ENCODE results near the gene HYOU1.
"Not testable (repeated sequence)": the region's sequence is repeated elsewhere in the genome, so short reads cannot be mapped to it uniquely, and the experiment has no call there.

HYOU1 gene

DNA sequence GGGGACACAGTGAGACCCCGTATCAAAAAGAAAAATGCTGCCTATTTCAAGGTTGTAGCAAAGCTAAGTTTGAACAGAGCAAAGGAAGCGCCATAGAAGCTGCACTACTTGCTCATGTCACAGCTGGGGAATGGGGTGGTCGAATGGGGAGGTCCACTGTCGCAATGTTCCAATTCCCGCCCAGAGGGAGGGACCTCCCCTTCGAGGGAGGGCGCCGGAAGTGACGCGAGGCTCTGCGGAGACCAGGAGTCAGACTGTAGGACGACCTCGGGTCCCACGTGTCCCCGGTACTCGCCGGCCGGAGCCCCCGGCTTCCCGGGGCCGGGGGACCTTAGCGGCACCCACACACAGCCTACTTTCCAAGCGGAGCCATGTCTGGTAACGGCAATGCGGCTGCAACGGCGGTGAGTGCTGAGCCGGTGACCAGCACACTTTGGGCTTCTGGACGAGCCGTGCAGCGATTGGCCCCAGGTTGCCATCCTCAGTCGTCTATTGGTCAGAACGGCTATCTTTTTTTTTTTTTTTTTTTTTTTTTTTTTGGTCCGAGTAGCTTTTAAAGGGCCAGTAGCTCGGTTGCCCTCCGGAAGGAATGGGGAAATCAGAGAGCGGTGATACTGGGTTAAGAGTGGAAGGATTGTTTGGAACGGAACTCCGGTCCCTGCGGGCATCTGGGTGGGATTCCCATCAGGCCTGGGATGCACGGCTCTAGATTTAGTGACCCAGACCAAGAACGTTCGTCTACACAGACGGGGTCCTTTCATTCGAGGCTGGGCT is 27.8 kb upstream of the HYOU1 start, which contains the start of gene HMBS:
HMBS (plus strand) TSS at position 219 of the 774 bp plus-strand sequence; CDS start at position 372, 153 bp downstream.
- DNase-seq: peak; percentile 82

DNA sequence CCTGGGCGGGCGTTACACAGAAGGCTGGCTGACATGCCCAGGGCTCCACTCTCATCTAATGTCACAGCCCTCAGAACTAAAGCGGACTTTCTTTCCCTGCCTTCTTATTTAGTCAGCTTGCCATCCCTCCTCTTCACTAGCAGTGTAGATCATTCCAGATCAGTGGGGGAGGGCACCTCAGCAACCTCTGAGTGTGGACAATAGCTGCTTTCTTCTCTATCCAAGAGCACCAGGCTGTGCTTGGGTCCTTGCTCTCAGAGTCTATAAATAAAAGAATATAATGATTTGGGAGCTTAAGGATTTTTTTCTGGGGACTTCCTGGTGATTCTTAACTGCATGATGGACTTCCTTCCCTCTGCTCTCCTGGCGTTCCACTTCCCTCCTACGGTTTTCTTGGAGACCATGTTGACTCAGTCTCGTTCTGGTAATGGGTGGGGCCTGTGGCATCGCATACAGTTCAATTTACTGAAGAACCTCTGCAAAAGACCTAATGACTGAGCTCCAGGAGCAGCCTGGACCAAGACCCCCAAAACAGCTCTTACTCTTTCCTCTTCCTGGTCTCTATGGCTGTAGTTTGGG is 24.8 kb upstream of the HYOU1 start:
- no peak for DNase-seq

DNA sequence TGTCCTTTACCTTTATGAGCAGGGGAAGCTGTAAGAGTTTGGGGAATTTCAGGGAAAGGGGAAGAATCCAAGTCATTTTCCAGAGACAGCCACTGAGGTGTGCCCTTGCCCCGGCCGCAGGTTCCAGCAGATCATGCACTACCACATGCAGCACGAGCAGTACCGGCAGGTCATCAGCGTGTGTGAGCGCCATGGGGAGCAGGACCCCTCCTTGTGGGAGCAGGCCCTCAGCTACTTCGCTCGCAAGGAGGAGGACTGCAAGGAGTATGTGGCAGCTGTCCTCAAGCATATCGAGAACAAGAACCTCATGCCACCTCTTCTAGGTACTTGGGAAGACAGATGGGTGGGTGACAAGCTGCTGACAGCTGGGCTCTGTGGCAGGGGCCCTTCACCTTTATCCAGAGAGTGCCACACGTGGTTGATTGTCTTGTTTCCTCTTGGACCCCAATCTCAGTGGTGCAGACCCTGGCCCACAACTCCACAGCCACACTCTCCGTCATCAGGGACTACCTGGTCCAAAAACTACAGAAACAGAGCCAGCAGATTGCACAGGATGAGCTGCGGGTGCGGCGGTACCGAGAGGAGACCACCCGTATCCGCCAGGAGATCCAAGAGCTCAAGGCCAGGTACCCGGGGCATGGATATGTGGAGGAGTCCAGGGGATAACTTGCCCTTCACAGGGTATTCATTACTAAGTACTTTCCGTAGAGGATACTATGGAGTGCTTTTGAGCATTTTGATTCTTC is 21.8 kb upstream of the HYOU1 start:
- DNase-seq: no peak

- no peak for DNase-seq
Observed at GRCh38 chr11:119077839-119078238, 20.8 kb upstream of the HYOU1 start.

DNA sequence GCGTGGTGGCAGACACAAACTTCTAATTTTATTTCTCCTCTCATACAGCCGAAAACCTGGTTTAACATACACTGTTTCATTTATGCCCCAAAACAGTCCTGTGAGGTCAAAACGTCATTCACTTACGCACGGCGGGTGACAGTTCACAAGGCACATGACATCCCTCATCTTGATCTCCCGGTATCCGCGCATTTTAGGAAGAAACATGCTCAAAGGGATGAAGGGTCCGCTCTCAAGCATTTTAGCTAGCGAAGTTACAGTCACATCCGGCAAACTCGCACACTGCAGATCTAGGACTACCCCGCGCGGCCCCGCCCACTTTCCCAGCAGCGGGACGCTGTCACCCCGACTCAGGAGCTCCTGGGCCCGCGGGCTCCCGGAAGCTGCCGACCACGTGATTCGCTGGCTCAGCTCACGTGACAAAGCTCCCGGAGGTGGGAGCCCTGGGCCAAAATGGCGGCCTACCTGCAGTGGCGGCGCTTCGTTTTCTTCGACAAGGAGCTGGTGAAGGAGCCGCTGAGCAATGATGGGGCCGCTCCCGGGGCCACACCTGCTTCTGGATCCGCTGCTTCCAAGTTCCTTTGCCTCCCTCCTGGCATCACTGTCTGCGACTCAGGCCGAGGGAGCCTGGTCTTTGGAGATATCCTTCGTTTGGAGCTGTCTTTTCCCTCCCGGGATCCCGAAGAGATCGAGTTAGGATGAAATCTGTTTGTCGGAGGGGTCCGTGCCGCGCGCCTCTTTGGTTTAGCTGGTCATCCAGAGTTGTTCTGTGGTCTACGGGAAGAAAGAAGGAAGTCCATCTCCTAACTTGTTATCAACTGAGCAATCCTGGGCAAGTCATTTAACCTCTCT is 10.6 kb upstream of the HYOU1 start, which contains the start of gene VPS11:
VPS11 (plus strand) TSS at position 448 of the 852 bp plus-strand sequence; CDS start at position 454, 6 bp downstream.
- DNase-seq: peak; percentile 95

GRCh38 chr11:119065369-119065768 is 8.4 kb upstream of the HYOU1 start:
- DNase-seq: peak; percentile 17

DNA sequence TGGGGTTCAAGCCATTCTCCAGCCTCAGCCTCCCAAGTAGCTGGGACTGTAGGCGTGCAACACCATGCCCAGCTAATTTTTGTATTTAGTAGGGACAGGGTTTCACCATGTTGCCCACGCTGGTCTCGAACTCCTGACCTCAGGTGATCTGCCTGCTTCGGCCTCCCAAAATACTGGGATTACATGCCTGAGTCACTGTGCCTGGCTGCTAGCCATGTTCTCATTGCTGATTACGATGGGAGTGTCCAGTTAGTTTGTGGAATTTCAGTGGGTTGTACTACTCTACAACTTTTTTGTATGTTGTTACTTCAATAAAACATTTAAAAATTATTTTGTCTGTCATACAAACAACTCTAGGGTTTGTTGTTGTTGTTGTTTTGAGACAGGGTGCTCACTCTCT is 5.8 kb upstream of the HYOU1 start:
- no peak for DNase-seq

GRCh38 chr11:119061256-119061655 is 4.3 kb upstream of the HYOU1 start:
- DNase-seq: no peak

DNA sequence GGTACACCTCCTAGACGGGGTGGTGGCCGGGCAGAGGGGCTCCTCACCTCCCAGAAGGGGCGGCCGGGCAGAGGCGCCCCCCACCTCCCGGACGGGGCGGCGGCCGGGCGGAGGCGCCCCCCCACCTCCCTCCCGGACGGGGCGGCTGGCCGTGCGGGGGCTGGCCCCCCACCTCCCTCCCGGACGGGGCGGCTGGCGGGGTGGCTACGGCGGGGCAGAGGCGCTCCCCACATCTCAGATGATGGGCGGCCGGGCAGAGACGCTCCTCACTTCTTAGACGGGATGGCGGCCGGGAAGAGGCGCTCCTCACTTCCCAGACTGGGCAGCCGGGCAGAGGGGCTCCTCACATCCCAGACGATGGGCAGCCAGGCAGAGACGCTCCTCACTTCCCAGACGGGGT is 2.1 kb upstream of the HYOU1 start:
- not testable (repeated sequence) for DNase-seq

GRCh38 chr11:119056421-119056999 is 495 bp downstream of the HYOU1 start:
- DNase-seq: peak; percentile 36

DNA sequence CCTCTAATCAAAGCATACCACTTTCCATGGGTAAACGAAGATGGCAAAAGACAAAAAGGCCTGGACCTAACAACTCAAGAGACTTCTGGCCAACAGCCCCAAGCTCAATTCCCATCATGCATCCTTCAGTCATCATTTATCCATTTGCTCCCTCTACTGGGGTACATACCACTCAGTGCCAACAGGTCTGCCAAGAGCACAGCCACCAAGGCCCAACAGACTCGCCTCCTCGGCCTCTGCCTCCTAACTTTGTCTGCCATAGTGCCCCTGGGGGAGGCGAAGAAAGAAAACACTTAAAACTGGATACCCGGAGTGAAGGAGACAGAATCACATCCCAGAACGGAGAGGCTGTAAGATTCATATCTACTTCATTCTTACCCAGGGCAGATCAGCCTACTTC is 1.1 kb downstream of the HYOU1 start:
- no peak for DNase-seq

GRCh38 chr11:119054418-119054817 is 2.6 kb downstream of the HYOU1 start:
- no peak for DNase-seq

DNA sequence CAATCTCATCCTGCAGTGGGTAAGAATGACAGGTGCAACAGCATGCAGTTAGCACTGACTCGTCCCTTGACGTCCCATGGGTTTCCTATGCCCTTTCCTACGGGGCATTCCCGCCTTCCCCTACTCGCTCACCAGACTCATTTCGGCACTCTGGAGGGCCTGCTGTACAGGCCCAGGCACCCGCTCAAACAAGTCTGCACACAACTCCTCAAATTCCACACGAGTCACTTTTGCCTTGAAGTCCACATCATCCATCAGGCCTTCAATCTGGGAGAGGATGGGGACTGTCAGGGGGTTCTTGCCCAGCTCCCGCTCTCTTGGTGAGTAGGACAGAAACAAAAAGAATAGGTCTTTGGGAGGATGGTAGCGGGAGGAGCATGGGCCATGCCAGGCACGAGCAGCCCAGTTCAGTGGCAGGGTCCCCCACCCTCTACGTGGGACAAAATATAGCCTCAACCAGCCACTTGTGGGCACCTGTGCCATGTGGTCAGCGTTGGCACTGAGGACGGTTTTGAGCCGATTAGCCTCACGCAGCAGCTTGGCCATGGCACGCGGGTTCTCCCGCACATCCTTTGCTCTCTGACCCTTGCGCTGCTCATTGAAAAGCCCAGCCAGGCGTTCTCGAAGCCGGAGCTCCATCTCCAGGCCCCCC is 4.7 kb downstream of the HYOU1 start:
- no peak for DNase-seq

- no peak for DNase-seq
Observed at GRCh38 chr11:119051440-119052162, 5.4 kb downstream of the HYOU1 start.

DNA sequence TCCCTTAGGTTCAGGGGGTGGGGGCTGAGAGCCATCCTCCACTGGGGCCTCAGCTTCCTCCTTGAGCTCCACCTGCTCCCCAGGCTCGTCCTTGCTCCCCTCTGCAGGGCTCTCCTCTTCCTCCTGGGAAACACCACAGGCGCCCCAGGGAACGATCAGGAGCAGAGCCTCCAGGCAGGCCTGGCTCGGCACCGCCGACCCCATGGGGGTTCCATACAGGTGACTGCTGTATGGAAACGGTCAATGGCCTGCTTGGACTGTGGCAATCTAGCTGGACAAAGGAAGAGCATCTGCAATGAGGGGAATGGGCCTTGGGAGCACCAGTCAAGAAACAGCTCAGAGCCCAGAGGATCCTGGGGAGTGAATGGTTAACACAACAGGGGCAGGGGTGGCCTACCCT is 7.9 kb downstream of the HYOU1 start:
- no peak for DNase-seq

GRCh38 chr11:119048644-119049043 is 8.4 kb downstream of the HYOU1 start:
- DNase-seq: no peak

DNA sequence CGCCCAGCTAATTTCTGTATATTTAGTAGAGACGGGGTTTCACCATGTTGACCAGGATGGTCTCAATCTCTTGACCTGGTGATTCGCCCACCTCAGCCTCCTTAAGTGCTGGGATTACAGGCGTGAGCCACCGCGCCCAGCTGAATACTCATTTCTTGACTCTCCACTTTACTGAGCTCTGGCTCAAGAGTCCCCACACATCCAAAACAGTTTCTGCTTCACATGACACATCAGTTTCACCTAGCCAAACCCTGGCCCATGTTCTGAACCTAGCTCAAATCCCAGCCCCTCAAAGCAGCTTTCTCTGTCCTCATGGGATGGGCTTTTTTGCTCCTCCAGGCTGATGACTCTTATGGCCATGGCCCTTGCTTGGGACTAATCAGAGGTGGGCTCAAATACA is 9.8 kb downstream of the HYOU1 start:
- DNase-seq: no peak

- no peak for DNase-seq
Observed at GRCh38 chr11:119046489-119046888, 10.5 kb downstream of the HYOU1 start.

- no peak for DNase-seq
Observed at GRCh38 chr11:119044708-119045107, 12.3 kb downstream of the HYOU1 start.

DNA sequence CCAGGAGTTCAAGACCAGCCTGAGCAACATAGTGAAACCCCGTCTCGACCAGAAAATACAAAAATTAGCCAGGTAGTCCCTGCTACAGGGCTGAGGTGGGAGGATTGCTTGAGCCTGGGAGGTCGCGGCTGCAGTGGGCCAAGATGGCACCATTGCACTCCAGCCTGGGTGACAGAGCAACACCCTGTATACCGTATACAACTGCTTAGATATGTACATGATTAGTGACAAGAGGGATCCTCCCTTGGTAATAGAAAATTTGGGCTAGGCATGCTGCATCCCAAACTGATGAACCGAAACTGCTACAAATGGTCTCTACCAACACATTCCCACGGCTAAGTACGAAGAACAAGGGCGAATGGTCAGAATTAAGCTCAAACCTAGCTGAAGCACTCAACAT is 14.1 kb downstream of the HYOU1 start:
- DNase-seq: no peak
